Large intestine (tissue), 12 donors: ENCODE results near the gene DCTD. TPM values are rescaled to one million over a fixed set of nuclear protein-coding genes. Genes with fewer than 3 reads are reported as not detected.
A peak's percentile ranks its signal among the peaks of the same experiment; 100 is the strongest.

ENCODE experiments used
- DNase-seq, 2 donors: peaks; one replicate each; pipeline versions ENCODE4 v3.0.0 to v3.0.0-alpha.2; 2013
- H3K27ac ChIP-seq: one replicate; pipeline ENCODE4 v1.5.1; 2013; ENCODE audit warnings: low read length
- H3K27me3 ChIP-seq: 2 replicates; pipeline ENCODE4 v1.6.1; 2013; ENCODE audit warnings: low read length; ENCODE audit not compliant: control insufficient read depth, insufficient read depth
- H3K36me3 ChIP-seq: 2 replicates; pipeline ENCODE4 v1.6.1; 2013; ENCODE audit warnings: low read length; ENCODE audit not compliant: control insufficient read depth, insufficient read depth
- H3K4me1 ChIP-seq: one replicate; pipeline ENCODE4 v1.6.1; 2013; ENCODE audit warnings: low read length; ENCODE audit not compliant: control insufficient read depth, insufficient read depth
- H3K4me3 ChIP-seq: one replicate; pipeline ENCODE4 v1.5.1; 2013; ENCODE audit warnings: low read length
- H3K9me3 ChIP-seq: one replicate; pipeline ENCODE4 v1.6.1; 2013; ENCODE audit warnings: mild to moderate bottlenecking, low read depth, low read length, moderate library complexity; ENCODE audit not compliant: control insufficient read depth
- WGBS: methylation state at CpG from one replicate; pipeline ENCODE4 v1.1.5; 2013; ENCODE audit warnings: low lambda C conversion rate; ENCODE audit not compliant: insufficient coverage; 5-methylcytosine and 5-hydroxymethylcytosine counted together
- long read RNA-seq, 11 donors: transcript quantifications; one replicate each; lab custom pipeline, GENCODE V29; 2026
- polyA plus RNA-seq: library from polyadenylated mRNA; unstranded; fragments of 120-200 nt; gene quantifications from one replicate; pipeline ENCODE4 v1.2.1, GENCODE V29; 2013

DCTD gene
- polyA plus RNA-seq: 95.8 TPM
- long read RNA-seq, donor 1, transcript DCTD-202 (6 exons, 1,972 nt): minor isoform, 5 of 19 reads
- long read RNA-seq, donor 1, transcript DCTD-201 (6 exons, 1,931 nt): major isoform, 12 of 19 reads
- long read RNA-seq, donor 1, partial matches to known transcripts: 0 of 19 reads
- long read RNA-seq, donor 1, other reads (novel, unspliced or antisense): 0 of 19 reads
- long read RNA-seq, donor 2, transcript DCTD-202 (6 exons, 1,972 nt): minor isoform, 7 of 39 reads
- long read RNA-seq, donor 2, transcript DCTD-201 (6 exons, 1,931 nt): major isoform, 31 of 39 reads
- long read RNA-seq, donor 2, partial matches to known transcripts: 0 of 39 reads
- long read RNA-seq, donor 2, other reads (novel, unspliced or antisense): 0 of 39 reads
- long read RNA-seq, donor 3, transcript DCTD-202 (6 exons, 1,972 nt): minor isoform, 12 of 55 reads
- long read RNA-seq, donor 3, transcript DCTD-201 (6 exons, 1,931 nt): major isoform, 36 of 55 reads
- long read RNA-seq, donor 3, partial matches to known transcripts: 6 of 55 reads
- long read RNA-seq, donor 3, other reads (novel, unspliced or antisense): 0 of 55 reads
- long read RNA-seq, donor 4, partial matches to known transcripts: 0 of 1 reads
- long read RNA-seq, donor 4, other reads (novel, unspliced or antisense): 0 of 1 reads
- long read RNA-seq, donor 5, transcript DCTD-201 (6 exons, 1,931 nt): major isoform, 12 of 13 reads
- long read RNA-seq, donor 5, partial matches to known transcripts: 0 of 13 reads
- long read RNA-seq, donor 5, other reads (novel, unspliced or antisense): 0 of 13 reads
- long read RNA-seq, donor 6, transcript DCTD-201 (6 exons, 1,931 nt): major isoform, 19 of 30 reads
- long read RNA-seq, donor 6, transcript DCTD-202 (6 exons, 1,972 nt): minor isoform, 10 of 30 reads
- long read RNA-seq, donor 6, partial matches to known transcripts: 0 of 30 reads
- long read RNA-seq, donor 6, other reads (novel, unspliced or antisense): 0 of 30 reads
- long read RNA-seq, donor 7, transcript DCTD-201 (6 exons, 1,931 nt): major isoform, 8 of 9 reads
- long read RNA-seq, donor 7, partial matches to known transcripts: 0 of 9 reads
- long read RNA-seq, donor 7, other reads (novel, unspliced or antisense): 0 of 9 reads
- long read RNA-seq, donor 8, transcript DCTD-201 (6 exons, 1,931 nt): major isoform, 28 of 36 reads
- long read RNA-seq, donor 8, transcript DCTD-202 (6 exons, 1,972 nt): minor isoform, 7 of 36 reads
- long read RNA-seq, donor 8, partial matches to known transcripts: 0 of 36 reads
- long read RNA-seq, donor 8, other reads (novel, unspliced or antisense): 0 of 36 reads
- long read RNA-seq, donor 9, transcript DCTD-202 (6 exons, 1,972 nt): minor isoform, 6 of 36 reads
- long read RNA-seq, donor 9, transcript DCTD-201 (6 exons, 1,931 nt): major isoform, 28 of 36 reads
- long read RNA-seq, donor 9, partial matches to known transcripts: 0 of 36 reads
- long read RNA-seq, donor 9, other reads (novel, unspliced or antisense): 0 of 36 reads
- long read RNA-seq, donor 10, transcript DCTD-202 (6 exons, 1,972 nt): minor isoform, 13 of 43 reads
- long read RNA-seq, donor 10, transcript DCTD-201 (6 exons, 1,931 nt): major isoform, 29 of 43 reads
- long read RNA-seq, donor 10, partial matches to known transcripts: 0 of 43 reads
- long read RNA-seq, donor 10, other reads (novel, unspliced or antisense): 0 of 43 reads
- long read RNA-seq, donor 11, transcript DCTD-201 (6 exons, 1,931 nt): major isoform, 9 of 12 reads
- long read RNA-seq, donor 11, partial matches to known transcripts: 0 of 12 reads
- long read RNA-seq, donor 11, other reads (novel, unspliced or antisense): 0 of 12 reads

GRCh38 chr4:182917182-182918043 is at the start of gene DCTD:
DCTD (minus strand) TSS chr4:182917386; CDS start chr4:182915568, 1,818 bp downstream.
- Histone ChIP-seq H3K27me3 (no peaks in the 10 kb centered on the region), H3K4me1 (peaks cover 32% of the 10 kb centered on the region), H3K4me3 (peak within 1 kb of the TSS; percentile 77), H3K36me3 (peaks cover 27% of the 10 kb centered on the region), H3K27ac (peak within 1 kb of the TSS; percentile 96), H3K9me3 (no peaks in the 10 kb centered on the region)
- DNase-seq: peak; percentile 71 to 89
- no CpG with 5 or more reads among the region's 106 CpGs for WGBS

GRCh38 chr4:182960746-182961145 is 43.6 kb upstream of the DCTD start:
- WGBS: no CpG with 5 or more reads among the region's 1 CpG
- H3K27me3 ChIP-seq: no peaks in the 10 kb centered on the region
- DNase-seq: no peak
- H3K27ac ChIP-seq: no peak overlapping the region
- H3K36me3 ChIP-seq: no peaks in the 10 kb centered on the region
- H3K4me3 ChIP-seq: no peak overlapping the region
- H3K9me3 ChIP-seq: peaks cover 6% of the 10 kb centered on the region
- no peaks in the 10 kb centered on the region for H3K4me1 ChIP-seq

GRCh38 chr4:182960228-182960627 is 43.0 kb upstream of the DCTD start:
- Histone ChIP-seq H3K36me3 (no peaks in the 10 kb centered on the region), H3K27me3 (no peaks in the 10 kb centered on the region), H3K4me1 (no peaks in the 10 kb centered on the region), H3K27ac (no peak overlapping the region), H3K9me3 (peaks cover 6% of the 10 kb centered on the region), H3K4me3 (no peak overlapping the region)
- 94% methylated on average over 6 of the region's 9 CpGs for WGBS
- no peak for DNase-seq

GRCh38 chr4:182955411-182955810 is 38.2 kb upstream of the DCTD start:
- Histone ChIP-seq H3K36me3 (no peaks in the 10 kb centered on the region), H3K4me1 (no peaks in the 10 kb centered on the region), H3K27ac (no peak overlapping the region), H3K4me3 (no peak overlapping the region), H3K27me3 (no peaks in the 10 kb centered on the region), H3K9me3 (peaks cover 5% of the 10 kb centered on the region)
- DNase-seq: no peak
- no CpG with 5 or more reads among the region's 2 CpGs for WGBS

- Histone ChIP-seq H3K36me3 (no peaks in the 10 kb centered on the region), H3K27me3 (peaks cover 4% of the 10 kb centered on the region), H3K9me3 (no peaks in the 10 kb centered on the region), H3K4me3 (no peak overlapping the region), H3K27ac (no peak overlapping the region), H3K4me1 (no peaks in the 10 kb centered on the region)
- DNase-seq: no peak
- 100% methylated on average over 2 of the region's 4 CpGs for WGBS
Measured at GRCh38 chr4:182944484-182945213, 27.5 kb upstream of the DCTD start.

- 86% methylated on average over 1 of the region's 9 CpGs for WGBS
- H3K36me3 ChIP-seq: no peaks in the 10 kb centered on the region
- no peak for DNase-seq
Measured at GRCh38 chr4:182939680-182940079, 22.5 kb upstream of the DCTD start.

GRCh38 chr4:182938205-182938645 is 21.0 kb upstream of the DCTD start:
- Histone ChIP-seq H3K9me3 (no peaks in the 10 kb centered on the region), H3K4me3 (no peak overlapping the region), H3K27ac (no peak overlapping the region), H3K4me1 (no peaks in the 10 kb centered on the region), H3K27me3 (peaks cover 3% of the 10 kb centered on the region), H3K36me3 (no peaks in the 10 kb centered on the region)
- 78% methylated on average over 1 of the region's 14 CpGs for WGBS
- DNase-seq: peak; percentile 31 to 56

More at GRCh38 chr4:182939680-182940079, 22.5 kb upstream of the DCTD start:
- no peak overlapping the region for H3K4me3 ChIP-seq
- no peaks in the 10 kb centered on the region for H3K4me1 ChIP-seq
- H3K9me3 ChIP-seq: no peaks in the 10 kb centered on the region
- no peak overlapping the region for H3K27ac ChIP-seq
- H3K27me3 ChIP-seq: peaks cover 4% of the 10 kb centered on the region

GRCh38 chr4:182937268-182938204 is 20.4 kb upstream of the DCTD start:
- no peak for DNase-seq
- WGBS: 90% methylated on average over 2 of the region's 5 CpGs
- no peaks in the 10 kb centered on the region for H3K4me1 ChIP-seq
- H3K9me3 ChIP-seq: no peaks in the 10 kb centered on the region
- no peaks in the 10 kb centered on the region for H3K36me3 ChIP-seq
- no peaks in the 10 kb centered on the region for H3K27me3 ChIP-seq
- H3K27ac ChIP-seq: no peak overlapping the region
- H3K4me3 ChIP-seq: no peak overlapping the region
